GM21447 (cell line): ENCODE results near the gene TXNRD1.
"Not testable (repeated sequence)": the region's sequence is repeated elsewhere in the genome, so short reads cannot be mapped to it uniquely, and the experiment has no call there.

Experiments
- ATAC-seq: cut with Tn5 transposase; IDR thresholded peaks from one replicate; pipeline ENCODE4 v1.9.1; 2021; ENCODE audit not compliant: unreplicated experiment

The TXNRD1 gene

DNA sequence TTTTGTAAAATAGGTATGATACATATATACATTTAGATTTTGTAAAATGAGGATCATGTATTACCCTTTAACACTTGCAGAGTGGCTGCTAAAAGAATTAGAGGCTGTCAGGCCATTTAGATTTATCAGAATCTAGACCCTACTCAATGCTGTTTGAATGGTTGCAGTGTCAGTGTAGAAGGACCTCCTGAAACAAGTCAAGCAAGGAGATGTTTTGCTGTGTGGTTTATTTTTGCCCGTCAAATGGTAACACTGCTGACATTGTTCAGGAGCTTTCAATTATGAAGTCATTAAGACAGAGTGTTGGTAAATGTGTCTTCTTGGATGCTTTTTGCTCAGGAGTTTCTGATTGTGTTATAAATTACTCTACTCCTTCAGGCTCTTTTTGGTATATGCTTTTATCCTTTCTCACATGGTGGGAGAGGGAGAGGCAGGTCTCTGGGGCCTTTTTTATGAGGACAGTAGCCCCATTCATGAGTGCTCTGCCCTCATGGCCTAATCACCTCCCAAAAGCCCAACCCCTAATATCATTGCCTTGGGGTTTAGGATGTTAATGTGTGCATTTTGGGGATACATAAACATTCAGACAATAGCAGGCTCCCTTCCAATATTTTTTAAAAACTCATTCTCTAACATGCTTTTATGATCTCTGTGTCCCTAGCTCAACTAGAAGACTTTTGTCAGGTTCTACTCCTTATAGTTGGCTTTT, 104.5 kb downstream of the TXNRD1 start:
- no peak for ATAC-seq

DNA sequence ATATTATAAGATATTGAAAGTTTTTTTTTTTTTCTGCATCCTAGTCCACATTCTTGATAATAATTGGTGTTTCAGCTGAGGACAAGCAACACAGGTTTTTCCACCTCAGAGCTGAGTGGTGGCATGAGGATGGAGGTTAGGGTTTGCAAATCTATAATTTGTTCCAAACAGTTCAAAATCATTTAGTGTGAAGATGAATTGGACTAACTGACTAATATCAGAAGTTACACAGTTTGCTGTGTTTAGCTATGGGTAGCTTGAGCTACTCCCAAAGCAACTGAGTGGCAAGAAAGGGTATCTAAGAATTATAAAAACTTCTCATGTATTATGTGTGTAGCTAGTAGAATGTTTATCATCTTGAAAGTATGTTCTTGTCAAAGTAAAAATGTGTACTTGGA, 105.0 kb downstream of the TXNRD1 start:
- ATAC-seq, result no peak

DNA sequence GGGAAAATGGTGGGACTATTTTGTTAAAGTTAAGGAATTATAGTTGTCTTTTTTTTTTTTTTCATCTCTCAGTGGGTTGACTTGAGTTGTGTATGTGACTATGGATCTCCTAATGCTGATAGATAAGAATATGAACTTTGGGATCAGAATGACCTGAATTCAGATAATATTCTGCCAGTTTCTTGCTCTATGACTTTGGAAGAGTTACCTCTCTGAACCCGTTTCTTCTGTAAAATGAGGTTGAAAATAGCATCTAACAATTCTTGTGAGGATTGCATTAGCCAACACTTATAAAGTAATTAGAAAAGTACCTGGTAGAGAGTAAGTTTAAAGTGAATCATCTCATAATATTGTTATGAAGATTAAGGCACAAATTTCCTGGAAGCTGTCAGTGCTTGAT, 106.4 kb downstream of the TXNRD1 start:
- no peak for ATAC-seq

DNA sequence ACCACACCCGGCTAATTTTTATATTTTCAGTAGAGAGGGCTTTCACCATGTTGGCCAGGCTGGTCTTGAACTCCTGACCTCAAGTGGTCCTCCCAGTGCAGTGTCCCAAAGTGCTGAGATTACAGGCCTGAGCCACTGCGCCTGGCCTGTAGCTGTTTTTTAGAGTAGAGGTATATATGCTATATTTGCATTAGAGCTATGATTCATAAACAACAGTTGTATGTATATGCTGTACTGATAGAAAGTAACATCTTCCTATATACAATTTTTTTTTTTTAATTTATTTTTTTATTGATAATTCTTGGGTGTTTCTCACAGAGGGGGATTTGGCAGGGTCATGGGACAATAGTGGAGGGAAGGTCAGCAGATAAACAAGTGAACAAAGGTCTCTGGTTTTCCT, 107.0 kb downstream of the TXNRD1 start:
- not testable (repeated sequence) for ATAC-seq

DNA sequence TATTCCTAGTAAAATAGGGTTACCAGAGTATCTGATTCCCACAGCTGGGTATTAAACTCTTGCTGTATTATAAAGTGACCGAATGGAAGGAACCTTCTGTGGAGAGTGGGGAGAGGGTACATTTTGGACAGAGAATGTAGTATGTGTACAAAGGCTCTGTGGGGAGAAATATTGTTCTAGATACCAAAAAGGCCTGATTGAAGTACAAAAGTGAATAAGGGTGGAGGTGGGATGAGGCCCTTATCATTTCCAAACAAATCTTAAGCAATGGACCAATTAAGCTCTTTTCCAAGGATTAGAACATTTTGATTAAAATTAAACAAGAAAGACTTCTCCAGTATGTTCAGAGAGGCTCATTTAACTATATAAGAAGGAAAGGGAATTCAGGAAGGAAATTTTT, 108.3 kb downstream of the TXNRD1 start:
- ATAC-seq, result no peak

- not testable (repeated sequence) for ATAC-seq
Observed at GRCh38 chr12:104328278-104328677, 112.7 kb downstream of the TXNRD1 start.

GRCh38 chr12:104328790-104329189, 113.2 kb downstream of the TXNRD1 start:
- ATAC-seq, result no peak

GRCh38 chr12:104329707-104330532, 114.3 kb downstream of the TXNRD1 start:
- no peak for ATAC-seq

GRCh38 chr12:104331376-104331775, 115.8 kb downstream of the TXNRD1 start:
- ATAC-seq, result no peak

- not testable (repeated sequence) for ATAC-seq
Observed at GRCh38 chr12:104332273-104332672, 116.7 kb downstream of the TXNRD1 start.

- ATAC-seq, result no peak
Observed at GRCh38 chr12:104333692-104334255, 118.2 kb downstream of the TXNRD1 start.

GRCh38 chr12:104334581-104334980, 119.0 kb downstream of the TXNRD1 start:
- no peak for ATAC-seq

DNA sequence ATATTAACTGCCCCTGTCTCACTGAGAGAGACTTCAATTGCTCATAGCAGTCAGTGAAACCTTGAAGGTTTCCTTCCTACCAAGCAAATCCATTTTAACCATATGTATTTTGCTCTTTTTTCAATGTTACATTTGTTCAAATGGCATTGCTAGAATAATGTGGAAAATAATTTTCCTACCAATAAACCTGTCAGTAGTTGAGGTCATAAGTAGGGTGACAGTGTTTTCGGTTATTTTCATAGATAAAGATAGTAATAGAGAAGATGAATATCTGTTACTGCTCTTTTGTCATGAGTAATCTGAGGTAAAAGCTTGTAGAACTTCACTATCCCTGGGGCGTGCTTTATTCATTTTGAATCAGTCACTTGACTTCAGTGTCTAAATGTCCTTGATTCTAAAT, 120.5 kb downstream of the TXNRD1 start:
- no peak for ATAC-seq

DNA sequence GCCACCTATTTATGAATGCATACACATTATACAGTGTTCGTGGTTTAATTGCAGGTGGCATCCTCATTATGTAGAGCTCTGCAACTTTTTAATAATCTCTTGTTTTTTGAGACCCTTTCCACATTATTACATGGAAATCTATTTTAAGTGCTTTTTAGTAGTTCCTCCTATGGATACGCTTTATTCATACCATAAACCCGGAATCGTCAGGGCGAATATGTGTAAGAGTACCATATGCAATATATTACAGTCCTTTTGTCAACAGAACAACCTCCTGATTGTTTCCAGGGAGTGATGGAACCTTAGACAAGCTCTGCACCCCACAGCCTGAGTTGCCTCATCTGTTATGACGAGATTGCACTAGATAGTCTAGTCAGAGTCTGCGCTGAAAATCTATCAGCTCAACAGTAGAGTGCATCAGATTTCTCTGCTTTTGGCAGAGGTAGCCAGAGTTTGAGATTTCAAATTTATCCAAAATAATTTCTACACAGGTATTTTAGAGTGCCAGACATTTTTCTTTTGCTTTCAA, 121.5 kb downstream of the TXNRD1 start:
- no peak for ATAC-seq

DNA sequence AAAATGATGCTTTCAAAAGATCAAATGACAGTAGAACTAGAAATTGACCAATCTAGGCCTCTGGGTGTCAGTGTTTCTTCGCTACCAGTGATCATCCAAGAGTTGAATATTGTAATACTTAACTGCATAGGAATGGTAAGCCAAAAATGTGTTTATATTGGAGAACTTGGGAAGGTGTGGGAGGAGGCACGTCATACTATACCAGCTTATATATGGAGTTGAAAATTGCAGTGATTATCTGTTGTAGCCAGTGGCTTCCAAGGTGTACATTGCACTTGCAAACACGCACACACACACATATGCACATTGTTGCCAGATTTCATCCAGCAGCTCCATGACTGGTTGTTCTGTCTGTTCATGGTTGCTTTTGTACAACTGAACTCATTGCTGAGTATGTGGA, 124.1 kb downstream of the TXNRD1 start:
- no peak for ATAC-seq

GRCh38 chr12:104340177-104340576, 124.6 kb downstream of the TXNRD1 start:
- ATAC-seq, result no peak

DNA sequence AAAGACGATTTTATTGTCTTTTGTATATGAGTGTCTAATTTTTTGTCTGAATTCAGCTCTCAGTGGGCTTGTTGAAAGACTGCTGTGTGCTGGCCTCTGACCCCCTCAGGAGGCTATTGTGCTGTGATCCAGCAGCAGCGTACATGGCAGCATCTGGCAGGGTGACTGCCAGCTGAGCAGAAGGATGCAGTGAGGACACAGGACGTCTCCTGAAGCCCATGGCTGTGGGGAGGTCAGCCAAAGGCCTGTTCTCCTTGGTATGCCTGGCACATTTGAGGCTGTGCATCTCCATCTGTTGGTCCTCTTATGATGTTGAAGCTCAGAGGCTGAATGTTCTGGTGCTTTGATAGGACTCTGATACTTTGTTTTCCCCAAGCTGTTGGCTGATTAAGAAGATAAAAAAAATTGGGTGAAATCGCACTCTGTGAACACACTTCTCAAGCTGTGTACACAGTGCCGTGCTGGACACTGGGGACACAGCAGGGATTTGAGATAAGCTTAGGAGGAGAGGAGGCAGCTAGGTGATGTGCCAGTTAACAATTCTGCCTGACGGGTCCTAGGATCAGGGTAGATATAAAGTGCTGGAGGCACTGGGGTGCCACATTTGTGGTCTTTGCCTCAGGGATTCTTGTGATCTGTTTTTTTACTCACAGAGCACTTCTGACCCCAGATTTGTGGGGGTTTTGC, 125.5 kb downstream of the TXNRD1 start:
- ATAC-seq, result no peak

DNA sequence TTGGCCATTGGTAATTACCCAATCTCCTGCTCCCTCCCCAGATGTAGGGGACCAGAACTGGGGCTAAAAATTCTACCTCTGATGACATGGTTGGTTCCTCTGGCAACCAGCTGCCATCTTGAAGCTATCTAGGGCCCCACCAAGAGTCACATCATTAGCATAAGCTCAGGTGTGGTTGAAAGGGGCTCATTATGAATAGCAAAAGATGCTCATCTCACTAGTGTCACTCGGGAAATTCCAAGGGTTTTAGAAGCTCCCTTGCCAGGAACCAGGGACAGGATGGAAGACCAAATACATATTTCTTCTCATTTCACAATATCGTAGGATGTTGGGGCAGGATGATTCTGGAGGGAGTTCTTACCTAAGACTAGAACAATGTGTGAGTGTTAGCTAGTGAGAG, 126.6 kb downstream of the TXNRD1 start:
- no peak for ATAC-seq

- no peak for ATAC-seq
Observed at GRCh38 chr12:104342635-104343249, 127.2 kb downstream of the TXNRD1 start.

DNA sequence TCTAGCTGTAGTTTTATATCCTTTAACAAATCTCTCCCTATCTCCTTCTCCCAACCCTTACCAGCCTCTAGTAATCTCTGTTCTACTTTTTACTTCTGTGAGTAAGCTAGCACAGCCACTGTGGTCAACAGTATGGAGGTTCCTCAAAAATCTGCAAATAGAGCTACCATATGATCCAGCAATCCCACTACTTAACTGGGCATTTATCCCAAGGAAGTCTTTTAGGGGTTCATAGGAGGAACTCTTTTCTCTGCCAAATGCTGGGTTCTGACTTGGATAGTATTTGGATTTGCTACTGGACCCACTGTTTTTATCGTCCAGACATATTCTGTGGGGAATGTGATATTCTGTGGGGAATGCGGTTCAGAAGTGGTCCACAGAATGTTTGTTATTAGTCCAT, 129.1 kb downstream of the TXNRD1 start:
- ATAC-seq, result no peak
